Activated naive CD4-positive, alpha-beta T cell treated with Interleukin-2 at 50 U/mL for 16 hours (primary cell): Measurements from ENCODE around the gene C2CD4D.
"Not testable (repeated sequence)": the region's sequence is repeated elsewhere in the genome, so short reads cannot be mapped to it uniquely, and the experiment has no call there.

Experiments used
- DNase-seq: peaks from one replicate; pipeline ENCODE4 v3.0.0-alpha.2; 2020

C2CD4D gene

GRCh38 chr1:151839457-151840403 lies at the start of gene C2CD4D:
Gene C2CD4D (minus strand): TSS chr1:151839820. CDS start chr1:151838989, 831 bp downstream.
- peak; percentile 77 for DNase-seq

- DNase-seq, result no peak
Measured at GRCh38 chr1:151888972-151889570, 49.5 kb upstream of the C2CD4D start.

GRCh38 chr1:151887028-151887427 lies 47.4 kb upstream of the C2CD4D start:
- DNase-seq, result no peak

- DNase-seq, result no peak
Measured at GRCh38 chr1:151885479-151885878, 45.9 kb upstream of the C2CD4D start.

- DNase-seq, result not testable (repeated sequence)
Measured at GRCh38 chr1:151884879-151885278, 45.3 kb upstream of the C2CD4D start.

- not testable (repeated sequence) for DNase-seq
Measured at GRCh38 chr1:151884445-151884844, 44.8 kb upstream of the C2CD4D start.

GRCh38 chr1:151883898-151884297 lies 44.3 kb upstream of the C2CD4D start:
- not testable (repeated sequence) for DNase-seq

GRCh38 chr1:151882918-151883317 lies 43.3 kb upstream of the C2CD4D start:
- not testable (repeated sequence) for DNase-seq

- DNase-seq, result no peak
Measured at GRCh38 chr1:151882466-151882865, 42.8 kb upstream of the C2CD4D start.

- DNase-seq, result no peak
Measured at GRCh38 chr1:151881479-151881878, 41.9 kb upstream of the C2CD4D start.

- DNase-seq, result no peak
Measured at GRCh38 chr1:151875419-151876097, 35.9 kb upstream of the C2CD4D start.

- DNase-seq, result not testable (repeated sequence)
Measured at GRCh38 chr1:151872776-151873175, 33.2 kb upstream of the C2CD4D start.

GRCh38 chr1:151871284-151872030 lies 31.8 kb upstream of the C2CD4D start:
- no peak for DNase-seq

- no peak for DNase-seq
Measured at GRCh38 chr1:151868486-151868885, 28.9 kb upstream of the C2CD4D start.

GRCh38 chr1:151867765-151868411 lies 28.3 kb upstream of the C2CD4D start:
- DNase-seq, result no peak

GRCh38 chr1:151867321-151867720 lies 27.7 kb upstream of the C2CD4D start:
- DNase-seq, result no peak

GRCh38 chr1:151864411-151864810 lies 24.8 kb upstream of the C2CD4D start:
- no peak for DNase-seq

- DNase-seq, result no peak
Measured at GRCh38 chr1:151862604-151863003, 23.0 kb upstream of the C2CD4D start.

GRCh38 chr1:151860504-151861187 lies 21.0 kb upstream of the C2CD4D start:
- no peak for DNase-seq

GRCh38 chr1:151859891-151860293 lies 20.3 kb upstream of the C2CD4D start:
- DNase-seq, result no peak

GRCh38 chr1:151858886-151859665 lies 19.5 kb upstream of the C2CD4D start:
- DNase-seq, result no peak
